ENCODE data around the gene DNAJC9. TPM values are rescaled to one million over a fixed set of nuclear protein-coding genes. Genes with fewer than 3 reads are reported as not detected.

DNAJC9 gene
- total and polyA plus RNA-seq, 4 donors, result 26.4 to 37.9 (median 36.2) TPM

GRCh38 chr10:73244866-73245477, 2.1 kb downstream of the DNAJC9 start:
- no peak for DNase-seq (ENCODE audit: low read depth in 4 of 6, low spot score in 6 of 6)
- Histone ChIP-seq H3K27ac (ENCODE audit: low read depth, low read length) (no peak overlapping the region), H3K27me3 (ENCODE audit: control insufficient read depth, insufficient read depth, low read length) (no peaks in the 10 kb centered on the region), H3K4me1 (ENCODE audit: control insufficient read depth, insufficient read depth, low read length) (peaks cover 3% of the 10 kb centered on the region), H3K4me3 (ENCODE audit: low read depth, low read length) (no peak overlapping the region), H3K9me3 (ENCODE audit: control insufficient read depth, insufficient read depth, low read length) (no peaks in the 10 kb centered on the region), H3K36me3 (ENCODE audit: control insufficient read depth, insufficient read depth, low read length) (peaks cover 18% of the 10 kb centered on the region)
- WGBS (ENCODE audit: insufficient coverage), result 84% methylated on average over 5 of the region's 8 CpGs

GRCh38 chr10:73239908-73240307, 7.1 kb downstream of the DNAJC9 start:
- H3K36me3 ChIP-seq (ENCODE audit: control insufficient read depth, insufficient read depth, low read length), result peaks cover 25% of the 10 kb centered on the region
- no CpG with 5 or more reads among the region's 2 CpGs for WGBS (ENCODE audit: insufficient coverage)
- no peaks in the 10 kb centered on the region for H3K9me3 ChIP-seq (ENCODE audit: control insufficient read depth, insufficient read depth, low read length)
- DNase-seq (ENCODE audit: low read depth in 4 of 6, low spot score in 6 of 6), result no peak
- H3K27ac ChIP-seq (ENCODE audit: low read depth, low read length), result no peak overlapping the region
- H3K4me3 ChIP-seq (ENCODE audit: low read depth, low read length), result no peak overlapping the region
- no peaks in the 10 kb centered on the region for H3K4me1 ChIP-seq (ENCODE audit: control insufficient read depth, insufficient read depth, low read length)
- H3K27me3 ChIP-seq (ENCODE audit: control insufficient read depth, insufficient read depth, low read length), result no peaks in the 10 kb centered on the region

- Histone ChIP-seq H3K27ac (ENCODE audit: low read depth, low read length) (no peak overlapping the region), H3K36me3 (ENCODE audit: control insufficient read depth, insufficient read depth, low read length) (peaks cover 28% of the 10 kb centered on the region), H3K27me3 (ENCODE audit: control insufficient read depth, insufficient read depth, low read length) (no peaks in the 10 kb centered on the region), H3K9me3 (ENCODE audit: control insufficient read depth, insufficient read depth, low read length) (no peaks in the 10 kb centered on the region), H3K4me3 (ENCODE audit: low read depth, low read length) (no peak overlapping the region), H3K4me1 (ENCODE audit: control insufficient read depth, insufficient read depth, low read length) (no peaks in the 10 kb centered on the region)
- no peak for DNase-seq (ENCODE audit: low read depth in 4 of 6, low spot score in 6 of 6)
- no CpG with 5 or more reads among the region's 5 CpGs for WGBS (ENCODE audit: insufficient coverage)
Measured at GRCh38 chr10:73238990-73239566, 8.0 kb downstream of the DNAJC9 start.

- H3K36me3 ChIP-seq (ENCODE audit: control insufficient read depth, insufficient read depth, low read length), result peaks cover 25% of the 10 kb centered on the region
- H3K27ac ChIP-seq (ENCODE audit: low read depth, low read length), result no peak overlapping the region
- H3K27me3 ChIP-seq (ENCODE audit: control insufficient read depth, insufficient read depth, low read length), result no peaks in the 10 kb centered on the region
- no peak for DNase-seq (ENCODE audit: low read depth in 4 of 6, low spot score in 6 of 6)
- H3K4me1 ChIP-seq (ENCODE audit: control insufficient read depth, insufficient read depth, low read length), result no peaks in the 10 kb centered on the region
- WGBS (ENCODE audit: insufficient coverage), result 80% methylated on average over 1 of the region's 7 CpGs
- no peaks in the 10 kb centered on the region for H3K9me3 ChIP-seq (ENCODE audit: control insufficient read depth, insufficient read depth, low read length)
- no peak overlapping the region for H3K4me3 ChIP-seq (ENCODE audit: low read depth, low read length)
Measured at GRCh38 chr10:73234695-73235094, 12.4 kb downstream of the DNAJC9 start.

GRCh38 chr10:73233883-73234282, 13.2 kb downstream of the DNAJC9 start:
- H3K36me3 ChIP-seq (ENCODE audit: control insufficient read depth, insufficient read depth, low read length), result peaks cover 25% of the 10 kb centered on the region

GRCh38 chr10:73232887-73233286, 14.2 kb downstream of the DNAJC9 start:
- no peak for DNase-seq (ENCODE audit: low read depth in 4 of 6, low spot score in 6 of 6)
- H3K27ac ChIP-seq (ENCODE audit: low read depth, low read length), result no peak overlapping the region
- H3K36me3 ChIP-seq (ENCODE audit: control insufficient read depth, insufficient read depth, low read length), result peaks cover 29% of the 10 kb centered on the region
- WGBS (ENCODE audit: insufficient coverage), result 86% methylated on average over 4 of the region's 8 CpGs
- H3K4me3 ChIP-seq (ENCODE audit: low read depth, low read length), result no peak overlapping the region
- no peaks in the 10 kb centered on the region for H3K9me3 ChIP-seq (ENCODE audit: control insufficient read depth, insufficient read depth, low read length)
- no peaks in the 10 kb centered on the region for H3K27me3 ChIP-seq (ENCODE audit: control insufficient read depth, insufficient read depth, low read length)
- no peaks in the 10 kb centered on the region for H3K4me1 ChIP-seq (ENCODE audit: control insufficient read depth, insufficient read depth, low read length)

More at GRCh38 chr10:73233883-73234282, 13.2 kb downstream of the DNAJC9 start:
- H3K4me1 ChIP-seq (ENCODE audit: control insufficient read depth, insufficient read depth, low read length), result no peaks in the 10 kb centered on the region
- no CpG with 5 or more reads among the region's 2 CpGs for WGBS (ENCODE audit: insufficient coverage)
- H3K27ac ChIP-seq (ENCODE audit: low read depth, low read length), result no peak overlapping the region
- DNase-seq (ENCODE audit: low read depth in 4 of 6, low spot score in 6 of 6), result no peak
- no peak overlapping the region for H3K4me3 ChIP-seq (ENCODE audit: low read depth, low read length)
- no peaks in the 10 kb centered on the region for H3K27me3 ChIP-seq (ENCODE audit: control insufficient read depth, insufficient read depth, low read length)
- H3K9me3 ChIP-seq (ENCODE audit: control insufficient read depth, insufficient read depth, low read length), result no peaks in the 10 kb centered on the region

GRCh38 chr10:73229567-73229966, 17.5 kb downstream of the DNAJC9 start:
- Histone ChIP-seq H3K27ac (ENCODE audit: low read depth, low read length) (no peak overlapping the region), H3K36me3 (ENCODE audit: control insufficient read depth, insufficient read depth, low read length) (peaks cover 11% of the 10 kb centered on the region), H3K9me3 (ENCODE audit: control insufficient read depth, insufficient read depth, low read length) (no peaks in the 10 kb centered on the region), H3K4me1 (ENCODE audit: control insufficient read depth, insufficient read depth, low read length) (no peaks in the 10 kb centered on the region), H3K4me3 (ENCODE audit: low read depth, low read length) (no peak overlapping the region), H3K27me3 (ENCODE audit: control insufficient read depth, insufficient read depth, low read length) (no peaks in the 10 kb centered on the region)
- 91% methylated on average over 5 of the region's 6 CpGs for WGBS (ENCODE audit: insufficient coverage)
- no peak for DNase-seq (ENCODE audit: low read depth in 4 of 6, low spot score in 6 of 6)

- peaks cover 9% of the 10 kb centered on the region for H3K36me3 ChIP-seq (ENCODE audit: control insufficient read depth, insufficient read depth, low read length)
- H3K4me3 ChIP-seq (ENCODE audit: low read depth, low read length), result no peak overlapping the region
- WGBS (ENCODE audit: insufficient coverage), result 100% methylated on average over 1 of the region's 3 CpGs
- H3K27ac ChIP-seq (ENCODE audit: low read depth, low read length), result no peak overlapping the region
- H3K9me3 ChIP-seq (ENCODE audit: control insufficient read depth, insufficient read depth, low read length), result no peaks in the 10 kb centered on the region
- DNase-seq (ENCODE audit: low read depth in 4 of 6, low spot score in 6 of 6), result no peak
- H3K27me3 ChIP-seq (ENCODE audit: control insufficient read depth, insufficient read depth, low read length), result no peaks in the 10 kb centered on the region
- H3K4me1 ChIP-seq (ENCODE audit: control insufficient read depth, insufficient read depth, low read length), result no peaks in the 10 kb centered on the region
Measured at GRCh38 chr10:73228247-73228646, 18.8 kb downstream of the DNAJC9 start.

- no peaks in the 10 kb centered on the region for H3K4me1 ChIP-seq (ENCODE audit: control insufficient read depth, insufficient read depth, low read length)
Measured at GRCh38 chr10:73226663-73227062, 20.4 kb downstream of the DNAJC9 start.

GRCh38 chr10:73225518-73225917, 21.5 kb downstream of the DNAJC9 start:
- no peaks in the 10 kb centered on the region for H3K9me3 ChIP-seq (ENCODE audit: control insufficient read depth, insufficient read depth, low read length)
- no peak for DNase-seq (ENCODE audit: low read depth in 4 of 6, low spot score in 6 of 6)

More at GRCh38 chr10:73226663-73227062, 20.4 kb downstream of the DNAJC9 start:
- H3K4me3 ChIP-seq (ENCODE audit: low read depth, low read length), result no peak overlapping the region
- no peaks in the 10 kb centered on the region for H3K9me3 ChIP-seq (ENCODE audit: control insufficient read depth, insufficient read depth, low read length)
- H3K27me3 ChIP-seq (ENCODE audit: control insufficient read depth, insufficient read depth, low read length), result no peaks in the 10 kb centered on the region
- no peak overlapping the region for H3K27ac ChIP-seq (ENCODE audit: low read depth, low read length)
- peaks cover 8% of the 10 kb centered on the region for H3K36me3 ChIP-seq (ENCODE audit: control insufficient read depth, insufficient read depth, low read length)
- DNase-seq (ENCODE audit: low read depth in 4 of 6, low spot score in 6 of 6), result no peak

More at GRCh38 chr10:73225518-73225917, 21.5 kb downstream of the DNAJC9 start:
- H3K27me3 ChIP-seq (ENCODE audit: control insufficient read depth, insufficient read depth, low read length), result no peaks in the 10 kb centered on the region
- H3K36me3 ChIP-seq (ENCODE audit: control insufficient read depth, insufficient read depth, low read length), result peaks cover 7% of the 10 kb centered on the region
- no peaks in the 10 kb centered on the region for H3K4me1 ChIP-seq (ENCODE audit: control insufficient read depth, insufficient read depth, low read length)
- no peak overlapping the region for H3K27ac ChIP-seq (ENCODE audit: low read depth, low read length)
- no peak overlapping the region for H3K4me3 ChIP-seq (ENCODE audit: low read depth, low read length)
